ENCODE data around the gene FGF18.

The FGF18 gene

GRCh38 chr5:171469326-171469725 lies 49.9 kb downstream of the FGF18 start:
- Mint-ChIP-seq H3K4me1 (no peaks in the 10 kb centered on the region), H3K4me3 (no peak overlapping the region), H3K27ac (no peak overlapping the region), H3K27me3 (peaks cover 13% of the 10 kb centered on the region), H3K9me3 (no peaks in the 10 kb centered on the region), H3K36me3 (no peaks in the 10 kb centered on the region)
- CTCF ChIA-PET = no interaction called here
- DNase-seq = no peak

DNA sequence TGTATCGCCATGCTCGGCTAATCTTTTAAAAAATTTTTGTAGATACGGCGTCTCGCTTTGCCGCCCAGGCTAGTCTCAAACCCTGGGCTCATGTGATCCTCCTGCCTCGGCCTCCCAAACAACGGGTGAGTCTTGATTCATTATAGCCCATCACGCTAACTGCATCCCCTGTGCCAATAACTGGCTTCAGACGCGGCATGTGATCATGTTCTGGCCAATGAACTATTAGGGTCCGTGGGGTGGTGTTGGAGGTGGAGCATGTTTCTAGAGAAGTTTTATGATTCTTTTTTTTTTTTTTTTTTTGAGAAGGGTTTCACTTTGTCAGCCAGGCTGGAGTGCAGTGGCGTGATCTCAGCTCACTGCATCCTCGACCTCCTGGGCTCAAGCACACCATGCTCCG lies 51.0 kb downstream of the FGF18 start:
- no peak for DNase-seq
- H3K27ac Mint-ChIP-seq = no peak overlapping the region
- no peaks in the 10 kb centered on the region for H3K4me1 Mint-ChIP-seq
- H3K4me3 Mint-ChIP-seq = no peak overlapping the region
- H3K27me3 Mint-ChIP-seq = peaks cover 16% of the 10 kb centered on the region
- H3K36me3 Mint-ChIP-seq = no peaks in the 10 kb centered on the region
- CTCF ChIA-PET = interaction anchor here (1.2 kb wide), 1 partner anchor 13 kb away, joined by 3 read pairs; no protein-coding TSS in a partner anchor
- no peaks in the 10 kb centered on the region for H3K9me3 Mint-ChIP-seq

GRCh38 chr5:171474230-171474813 lies 54.9 kb downstream of the FGF18 start:
- CTCF ChIA-PET = no interaction called here
- no peaks in the 10 kb centered on the region for H3K36me3 Mint-ChIP-seq
- H3K4me1 Mint-ChIP-seq = peaks cover 5% of the 10 kb centered on the region
- H3K4me3 Mint-ChIP-seq = no peak overlapping the region
- no peak overlapping the region for H3K27ac Mint-ChIP-seq
- H3K27me3 Mint-ChIP-seq = peaks cover 29% of the 10 kb centered on the region
- H3K9me3 Mint-ChIP-seq = no peaks in the 10 kb centered on the region
- DNase-seq = no peak

DNA sequence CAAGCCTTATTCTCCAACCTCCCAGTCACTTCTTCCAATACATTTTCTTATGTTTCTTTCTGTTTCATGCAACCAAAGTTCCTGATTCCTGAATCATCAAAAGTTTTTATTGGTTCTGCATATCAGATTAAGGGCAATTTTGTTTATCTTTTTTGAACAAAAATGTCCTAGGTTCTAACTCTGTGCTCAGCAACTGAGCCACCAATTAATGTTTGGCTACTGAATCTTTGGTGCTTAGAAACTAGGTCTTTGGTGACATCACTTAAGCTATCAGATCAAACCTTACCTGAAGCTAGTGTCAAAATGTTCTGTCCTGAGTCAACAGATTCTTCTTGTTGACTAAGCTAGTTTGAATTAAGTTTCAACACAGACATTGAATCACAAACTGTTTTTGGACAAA lies 56.1 kb downstream of the FGF18 start:
- Mint-ChIP-seq H3K27me3 (peaks cover 37% of the 10 kb centered on the region), H3K9me3 (no peaks in the 10 kb centered on the region), H3K27ac (no peak overlapping the region), H3K4me1 (peaks cover 12% of the 10 kb centered on the region), H3K36me3 (no peaks in the 10 kb centered on the region), H3K4me3 (no peak overlapping the region)
- DNase-seq = no peak
- CTCF ChIA-PET = no interaction called here

DNA sequence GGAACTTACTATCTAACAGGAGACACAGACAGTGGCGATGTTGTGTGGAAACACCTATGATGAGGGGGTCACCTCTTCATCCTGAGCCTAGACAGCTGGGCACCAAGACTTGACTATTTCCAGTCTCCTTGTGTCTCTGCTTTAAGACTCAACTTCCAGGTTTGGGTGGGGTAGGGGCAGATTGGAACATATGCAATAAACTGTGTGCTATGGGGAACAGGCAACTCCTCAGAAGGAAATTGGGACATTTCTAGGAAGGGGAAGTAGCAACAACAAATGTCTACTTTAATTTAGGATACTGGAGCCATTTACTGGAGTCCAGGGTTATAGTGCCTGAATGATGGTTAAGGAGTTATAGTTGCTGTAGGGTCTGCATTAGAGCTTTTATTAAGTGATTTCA lies 57.3 kb downstream of the FGF18 start:
- H3K27me3 Mint-ChIP-seq = peaks cover 34% of the 10 kb centered on the region
- peaks cover 12% of the 10 kb centered on the region for H3K4me1 Mint-ChIP-seq
- H3K9me3 Mint-ChIP-seq = no peaks in the 10 kb centered on the region
- DNase-seq = no peak
- H3K4me3 Mint-ChIP-seq = no peak overlapping the region
- H3K27ac Mint-ChIP-seq = no peak overlapping the region
- no peaks in the 10 kb centered on the region for H3K36me3 Mint-ChIP-seq
- CTCF ChIA-PET = no interaction called here

- Mint-ChIP-seq H3K4me3 (no peak overlapping the region), H3K9me3 (no peaks in the 10 kb centered on the region), H3K27me3 (peaks cover 37% of the 10 kb centered on the region), H3K27ac (no peak overlapping the region), H3K36me3 (no peaks in the 10 kb centered on the region), H3K4me1 (peaks cover 12% of the 10 kb centered on the region)
- DNase-seq = no peak
- CTCF ChIA-PET = no interaction called here
Measured at GRCh38 chr5:171477101-171477500, 57.7 kb downstream of the FGF18 start.

- no peak overlapping the region for H3K4me3 Mint-ChIP-seq
- H3K36me3 Mint-ChIP-seq = no peaks in the 10 kb centered on the region
- no peak overlapping the region for H3K27ac Mint-ChIP-seq
- CTCF ChIA-PET = no interaction called here
- peaks cover 12% of the 10 kb centered on the region for H3K4me1 Mint-ChIP-seq
- H3K27me3 Mint-ChIP-seq = peaks cover 37% of the 10 kb centered on the region
- H3K9me3 Mint-ChIP-seq = no peaks in the 10 kb centered on the region
- DNase-seq = no peak
Measured at GRCh38 chr5:171477666-171478065, 58.2 kb downstream of the FGF18 start.

- H3K9me3 Mint-ChIP-seq = no peaks in the 10 kb centered on the region
- no peak overlapping the region for H3K4me3 Mint-ChIP-seq
- CTCF ChIA-PET = no interaction called here
- no peak for DNase-seq
- H3K4me1 Mint-ChIP-seq = peaks cover 12% of the 10 kb centered on the region
- no peak overlapping the region for H3K27ac Mint-ChIP-seq
- peaks cover 37% of the 10 kb centered on the region for H3K27me3 Mint-ChIP-seq
- H3K36me3 Mint-ChIP-seq = no peaks in the 10 kb centered on the region
Measured at GRCh38 chr5:171478946-171479775, 59.7 kb downstream of the FGF18 start.

DNA sequence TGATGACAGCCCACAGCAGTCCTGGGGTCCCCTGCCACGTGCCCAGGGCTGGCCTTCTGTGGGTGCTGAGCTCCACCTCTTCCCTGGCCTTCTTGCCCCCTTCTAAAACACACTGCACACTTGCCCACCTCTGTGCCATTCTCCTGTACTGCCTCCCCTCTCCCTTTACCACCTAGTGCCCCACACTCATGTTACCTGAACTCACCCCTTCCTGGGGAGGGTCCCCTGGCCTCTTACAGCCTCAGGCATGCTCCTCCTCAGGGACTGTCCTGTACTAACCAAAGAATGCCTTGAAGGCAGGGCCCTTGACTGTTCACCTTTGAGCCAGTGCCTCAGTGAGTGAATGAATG lies 60.3 kb downstream of the FGF18 start:
- no peak for DNase-seq
- Mint-ChIP-seq H3K36me3 (no peaks in the 10 kb centered on the region), H3K27me3 (peaks cover 36% of the 10 kb centered on the region), H3K27ac (no peak overlapping the region), H3K9me3 (no peaks in the 10 kb centered on the region), H3K4me1 (peaks cover 12% of the 10 kb centered on the region), H3K4me3 (no peak overlapping the region)
- CTCF ChIA-PET = no interaction called here

- H3K36me3 Mint-ChIP-seq = no peaks in the 10 kb centered on the region
- CTCF ChIA-PET = no interaction called here
- DNase-seq = no peak
- peaks cover 12% of the 10 kb centered on the region for H3K4me1 Mint-ChIP-seq
- no peak overlapping the region for H3K4me3 Mint-ChIP-seq
- H3K9me3 Mint-ChIP-seq = no peaks in the 10 kb centered on the region
- peaks cover 34% of the 10 kb centered on the region for H3K27me3 Mint-ChIP-seq
- no peak overlapping the region for H3K27ac Mint-ChIP-seq
Measured at GRCh38 chr5:171480239-171480638, 60.8 kb downstream of the FGF18 start.

DNA sequence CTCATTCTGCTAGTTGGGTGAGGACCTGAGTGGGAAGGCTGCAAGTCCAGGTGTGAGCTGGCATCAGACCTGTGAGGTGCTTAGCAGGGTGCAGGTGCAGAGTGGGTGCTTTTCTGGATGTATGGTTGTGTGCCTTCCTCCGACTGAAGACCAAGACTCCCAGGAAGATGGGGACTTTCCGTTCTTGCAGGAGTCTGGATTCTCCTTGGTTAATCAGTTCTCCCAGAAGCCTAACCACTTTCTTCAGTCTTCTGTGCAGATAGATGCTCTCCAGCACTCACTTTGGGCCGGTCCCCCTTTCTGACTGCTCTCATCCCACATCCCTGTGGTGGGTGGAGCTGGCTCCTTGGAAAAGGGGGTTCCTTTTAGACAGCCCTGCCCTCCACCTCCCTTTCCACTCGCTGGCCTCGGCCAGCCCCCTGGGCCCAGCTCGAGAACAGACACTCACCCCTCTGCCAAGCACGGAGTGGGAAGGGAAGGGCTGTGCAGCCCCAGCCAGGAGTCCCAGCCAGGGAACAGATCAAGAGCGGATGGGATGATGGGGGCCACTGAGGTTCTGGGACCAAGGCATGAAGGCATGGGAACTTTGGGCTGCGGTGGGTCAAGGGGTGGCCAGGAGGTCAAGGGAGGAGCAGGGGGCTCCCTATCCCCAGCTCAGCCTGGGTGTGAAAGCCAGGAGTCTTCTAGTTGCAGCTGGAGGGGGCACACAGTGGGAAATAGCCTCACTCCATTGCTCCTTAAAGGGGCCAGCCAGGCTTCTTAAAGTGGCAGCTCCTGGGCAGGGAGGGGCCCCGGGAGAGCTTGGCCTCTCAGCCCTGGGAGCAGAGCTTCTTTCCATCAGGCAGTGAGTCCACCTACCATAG lies 62.4 kb downstream of the FGF18 start:
- H3K4me1 Mint-ChIP-seq = peaks cover 12% of the 10 kb centered on the region
- H3K4me3 Mint-ChIP-seq = no peak overlapping the region
- CTCF ChIA-PET = interaction anchor here (1.1 to 2.7 kb wide), 3 partner anchors 14 to 811 kb away, joined by 3 to 8 read pairs (median 4); no protein-coding TSS in a partner anchor
- no peaks in the 10 kb centered on the region for H3K9me3 Mint-ChIP-seq
- H3K27me3 Mint-ChIP-seq = peaks cover 33% of the 10 kb centered on the region
- no peak for DNase-seq
- H3K36me3 Mint-ChIP-seq = no peaks in the 10 kb centered on the region
- H3K27ac Mint-ChIP-seq = no peak overlapping the region

GRCh38 chr5:171482434-171482730 lies 62.9 kb downstream of the FGF18 start:
- no peak for DNase-seq
- Mint-ChIP-seq H3K27me3 (peaks cover 37% of the 10 kb centered on the region), H3K4me3 (no peak overlapping the region), H3K36me3 (no peaks in the 10 kb centered on the region), H3K4me1 (peaks cover 12% of the 10 kb centered on the region), H3K27ac (no peak overlapping the region), H3K9me3 (no peaks in the 10 kb centered on the region)
- CTCF ChIA-PET = interaction anchor here (1.1 to 2.7 kb wide), 3 partner anchors 14 to 811 kb away, joined by 3 to 8 read pairs (median 4); no protein-coding TSS in a partner anchor

DNA sequence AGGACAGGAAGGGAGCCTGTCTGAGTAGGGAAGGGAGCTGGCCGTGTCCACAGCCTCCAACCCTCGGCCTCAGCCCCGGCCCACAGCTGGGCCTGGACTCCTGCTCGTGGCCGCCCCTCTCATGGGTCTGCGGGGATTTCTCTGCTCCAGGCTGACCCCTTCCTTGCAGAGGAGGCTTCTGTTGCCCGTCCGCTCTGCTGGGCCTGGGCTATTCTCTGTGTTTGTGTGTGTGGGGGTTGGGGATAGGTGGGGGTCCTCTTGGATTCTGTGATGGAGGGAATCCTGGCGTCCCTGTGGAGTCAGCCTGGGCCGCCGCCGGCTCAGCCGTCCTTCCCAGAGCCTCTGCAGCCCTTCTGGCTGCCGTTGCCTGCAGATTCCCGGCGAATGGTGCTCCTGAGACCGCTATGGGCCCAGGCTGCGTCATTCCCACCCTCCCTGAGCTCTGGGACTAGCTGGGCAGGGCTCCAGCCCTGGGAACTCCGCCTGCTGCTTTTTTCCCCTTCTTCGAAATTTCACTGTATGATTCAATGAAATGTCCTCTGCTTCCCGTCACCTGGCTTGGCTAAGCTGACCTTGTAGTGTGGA lies 64.2 kb downstream of the FGF18 start:
- Mint-ChIP-seq H3K27me3 (peaks cover 36% of the 10 kb centered on the region), H3K27ac (no peak overlapping the region), H3K9me3 (no peaks in the 10 kb centered on the region), H3K36me3 (no peaks in the 10 kb centered on the region), H3K4me1 (peaks cover 12% of the 10 kb centered on the region), H3K4me3 (no peak overlapping the region)
- CTCF ChIA-PET = interaction anchor here (0.5 to 2.7 kb wide), 7 partner anchors 11 to 793 kb away, joined by 3 to 8 read pairs (median 3); no protein-coding TSS in a partner anchor
- no peak for DNase-seq

- no peak overlapping the region for H3K4me3 Mint-ChIP-seq
- peaks cover 5% of the 10 kb centered on the region for H3K4me1 Mint-ChIP-seq
- no peak overlapping the region for H3K27ac Mint-ChIP-seq
- peaks cover 37% of the 10 kb centered on the region for H3K27me3 Mint-ChIP-seq
- CTCF ChIA-PET = interaction anchor here (0.7 to 2.7 kb wide), 6 partner anchors 12 to 522 kb away, joined by 3 to 8 read pairs (median 3); partner anchors contain the start of gene FBXW11
- no peaks in the 10 kb centered on the region for H3K9me3 Mint-ChIP-seq
- no peaks in the 10 kb centered on the region for H3K36me3 Mint-ChIP-seq
- peak; percentile 56 for DNase-seq
Measured at GRCh38 chr5:171484460-171484899, 65.0 kb downstream of the FGF18 start.

Data from activated naive CD4-positive, alpha-beta T cell treated with anti-CD3 and anti-CD28 coated beads, Interleukin-2, amount 10 ng/mL, durations not matched to agents 7 days and 5 days (primary cell).